GM12892 (cell line): ENCODE data around the gene TUT1.

Experiments used
- POLR2A ChIP-seq: IDR thresholded peaks from 2 replicates; pipeline ENCODE4 v1.6.1; 2011; ENCODE audit warnings: low read depth, low read length, control low read depth
- POLR2AphosphoS5 ChIP-seq: IDR thresholded peaks from 2 replicates; pipeline ENCODE4 v1.6.1; 2011; ENCODE audit warnings: low read depth, low read length, control low read depth

- TF ChIP-seq POLR2A = peak; percentile 19; the same call in 1 of the 2 replicates
- no peak; the same call in 1 of the 2 replicates for TF ChIP-seq POLR2AphosphoS5
Observed at GRCh38 chr11:62592146-62592815, 958 bp upstream of the TUT1 start.
